ENCODE results near the gene ATG13. TPM values are rescaled to one million over a fixed set of nuclear protein-coding genes. Genes with fewer than 3 reads are reported as not detected.

ATG13 gene
- total and polyA plus RNA-seq, 4 donors: 36.3 to 49.9 (median 41.2) TPM

GRCh38 chr11:46597155-46597554 is 20.2 kb upstream of the ATG13 start:
- H3K4me1 ChIP-seq (ENCODE audit: control insufficient read depth in 4 of 4, insufficient read depth in 4 of 4, low read length in 3 of 4): peaks cover 1 to 24% (median 12%) of the 10 kb centered on the region in 4 donors
- H3K9me3 ChIP-seq (ENCODE audit: control insufficient read depth in 4 of 4, low read length in 3 of 4): no peaks in the 10 kb centered on the region
- H3K4me3 ChIP-seq (ENCODE audit: low read depth in 1 of 3, low read length in 3 of 3): no peak overlapping the region
- no peak overlapping the region for H3K27ac ChIP-seq (ENCODE audit: low read depth in 1 of 2, low read length in 2 of 2)
- H3K27me3 ChIP-seq (ENCODE audit: control insufficient read depth in 4 of 4, insufficient read depth in 4 of 4, low read length in 3 of 4): no peaks in the 10 kb centered on the region
- TF ChIP-seq HNF4A (conservative IDR thresholded peaks at IDR 0.05) (peak; percentile 61 to 88), RAD21 (IDR thresholded peaks at IDR 0.05) (peak in 1 of 2 donors; percentile 17), RXRA (IDR thresholded peaks at IDR 0.05) (peak; percentile 22 to 49), SP1 (IDR thresholded peaks at IDR 0.05) (peak; percentile 44), HNF4G (IDR thresholded peaks at IDR 0.05) (peak; percentile 79), NR2F2 (IDR thresholded peaks at IDR 0.05) (no peak)
- TF ChIP-seq, protein P1, sequence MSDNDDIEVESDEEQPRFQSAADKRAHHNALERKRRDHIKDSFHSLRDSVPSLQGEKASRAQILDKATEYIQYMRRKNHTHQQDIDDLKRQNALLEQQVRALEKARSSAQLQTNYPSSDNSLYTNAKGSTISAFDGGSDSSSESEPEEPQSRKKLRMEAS (IDR thresholded peaks at IDR 0.05): no peak
- 39% methylated on average over 1 of the region's 1 CpG for WGBS
- no peak overlapping the region for H3K9ac ChIP-seq (ENCODE audit: low read depth in 1 of 2, low read length in 2 of 2)
- H3K36me3 ChIP-seq (ENCODE audit: control insufficient read depth in 4 of 4, insufficient read depth in 3 of 4, low read depth in 1 of 4, low read length in 3 of 4): no peaks in the 10 kb centered on the region
- no peak for DNase-seq (ENCODE audit: low spot score)

GRCh38 chr11:46597609-46598219 is 19.6 kb upstream of the ATG13 start:
- H3K9ac ChIP-seq (ENCODE audit: low read depth in 1 of 2, low read length in 2 of 2): no peak overlapping the region
- peaks cover 1 to 19% (median 8%) of the 10 kb centered on the region in 4 donors for H3K4me1 ChIP-seq (ENCODE audit: control insufficient read depth in 4 of 4, insufficient read depth in 4 of 4, low read length in 3 of 4)
- H3K27me3 ChIP-seq (ENCODE audit: control insufficient read depth in 4 of 4, insufficient read depth in 4 of 4, low read length in 3 of 4): no peaks in the 10 kb centered on the region
- 87% methylated on average over 6 of the region's 6 CpGs for WGBS
- H3K4me3 ChIP-seq (ENCODE audit: low read depth in 1 of 3, low read length in 3 of 3): no peak overlapping the region
- no peak overlapping the region for H3K27ac ChIP-seq (ENCODE audit: low read depth in 1 of 2, low read length in 2 of 2)
- H3K9me3 ChIP-seq (ENCODE audit: control insufficient read depth in 4 of 4, low read length in 3 of 4): no peaks in the 10 kb centered on the region
- TF ChIP-seq RAD21 (IDR thresholded peaks at IDR 0.05) (no peak), HNF4G (IDR thresholded peaks at IDR 0.05) (no peak), NR2F2 (IDR thresholded peaks at IDR 0.05) (no peak), SP1 (IDR thresholded peaks at IDR 0.05) (no peak), GABPA (IDR thresholded peaks at IDR 0.05 in 1 of 2, conservative IDR thresholded peaks at IDR 0.05 in 1 of 2) (no peak), JUND (IDR thresholded peaks at IDR 0.05) (no peak), REST (IDR thresholded peaks at IDR 0.05) (no peak), FOXA2 (IDR thresholded peaks at IDR 0.05) (no peak), TAF1 (conservative IDR thresholded peaks at IDR 0.05) (no peak)
- TF ChIP-seq, protein P2, sequence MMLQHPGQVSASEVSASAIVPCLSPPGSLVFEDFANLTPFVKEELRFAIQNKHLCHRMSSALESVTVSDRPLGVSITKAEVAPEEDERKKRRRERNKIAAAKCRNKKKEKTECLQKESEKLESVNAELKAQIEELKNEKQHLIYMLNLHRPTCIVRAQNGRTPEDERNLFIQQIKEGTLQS (IDR thresholded peaks at IDR 0.05): no peak
- DNase-seq (ENCODE audit: low spot score): no peak
- no peaks in the 10 kb centered on the region for H3K36me3 ChIP-seq (ENCODE audit: control insufficient read depth in 4 of 4, insufficient read depth in 3 of 4, low read depth in 1 of 4, low read length in 3 of 4)

Data from liver (tissue), 9 donors.